ENCODE measurements around the gene NCSTN.

The NCSTN gene

DNA sequence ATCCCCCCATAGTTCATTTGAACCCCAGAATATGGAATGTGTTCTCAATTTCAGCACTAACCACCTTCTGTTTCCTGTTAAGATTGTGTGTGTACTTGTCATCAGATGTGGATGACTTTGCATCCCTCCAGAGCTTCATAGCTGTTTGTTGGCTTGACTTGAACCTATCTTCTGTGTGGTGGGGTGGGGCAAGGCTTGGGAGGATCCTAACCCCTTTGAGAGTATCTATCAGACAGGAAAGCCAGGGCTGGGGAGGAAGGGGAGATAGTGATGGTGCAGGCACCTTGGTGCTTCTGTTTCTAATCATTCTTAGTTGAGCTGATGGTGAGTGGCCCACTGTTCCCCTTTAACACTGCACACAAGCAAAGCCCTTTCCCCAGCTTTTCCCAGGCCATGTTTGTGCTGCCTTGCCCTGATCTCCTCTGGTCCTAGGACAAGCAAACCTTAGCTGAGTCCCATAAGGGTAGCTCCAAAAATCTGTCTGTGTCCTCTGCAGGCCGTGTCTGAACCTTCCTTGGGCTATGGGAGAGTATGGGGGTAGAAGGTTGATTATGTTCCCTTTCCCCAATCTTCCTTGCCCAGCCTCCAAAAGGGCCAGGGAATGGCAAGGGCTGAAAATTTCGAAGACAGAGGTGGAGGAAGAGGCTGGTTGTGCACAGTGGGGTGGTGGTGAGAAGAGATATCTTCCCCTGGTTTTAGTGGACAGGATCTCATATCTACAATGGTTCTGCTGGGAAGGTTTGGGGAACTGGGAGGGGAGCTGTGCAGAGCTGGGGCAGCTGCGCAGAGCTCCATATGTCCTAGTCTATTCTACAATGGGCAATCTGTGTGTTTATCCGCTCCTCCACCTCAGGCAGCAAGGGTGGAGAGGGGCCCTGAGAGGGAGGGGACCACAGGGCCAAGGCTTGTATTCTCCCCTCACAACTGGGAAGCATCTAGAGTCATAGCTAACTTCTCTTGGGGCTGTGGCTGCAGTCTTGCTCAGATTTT lies 25.0 kb downstream of the NCSTN start:
- TF ChIP-seq, protein P1, sequence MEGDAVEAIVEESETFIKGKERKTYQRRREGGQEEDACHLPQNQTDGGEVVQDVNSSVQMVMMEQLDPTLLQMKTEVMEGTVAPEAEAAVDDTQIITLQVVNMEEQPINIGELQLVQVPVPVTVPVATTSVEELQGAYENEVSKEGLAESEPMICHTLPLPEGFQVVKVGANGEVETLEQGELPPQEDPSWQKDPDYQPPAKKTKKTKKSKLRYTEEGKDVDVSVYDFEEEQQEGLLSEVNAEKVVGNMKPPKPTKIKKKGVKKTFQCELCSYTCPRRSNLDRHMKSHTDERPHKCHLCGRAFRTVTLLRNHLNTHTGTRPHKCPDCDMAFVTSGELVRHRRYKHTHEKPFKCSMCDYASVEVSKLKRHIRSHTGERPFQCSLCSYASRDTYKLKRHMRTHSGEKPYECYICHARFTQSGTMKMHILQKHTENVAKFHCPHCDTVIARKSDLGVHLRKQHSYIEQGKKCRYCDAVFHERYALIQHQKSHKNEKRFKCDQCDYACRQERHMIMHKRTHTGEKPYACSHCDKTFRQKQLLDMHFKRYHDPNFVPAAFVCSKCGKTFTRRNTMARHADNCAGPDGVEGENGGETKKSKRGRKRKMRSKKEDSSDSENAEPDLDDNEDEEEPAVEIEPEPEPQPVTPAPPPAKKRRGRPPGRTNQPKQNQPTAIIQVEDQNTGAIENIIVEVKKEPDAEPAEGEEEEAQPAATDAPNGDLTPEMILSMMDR (IDR thresholded peaks at IDR 0.05; ENCODE audit: low read depth, low read length, missing control alignments): no peak
- DNase-seq: no peak
- in situ Hi-C loops (cut with HindIII; ENCODE audit: low pct_ligation_motif_present, low sequenced_read_pairs): no loop called here
- H3K36me3 ChIP-seq (replicated peaks): no peaks in the 10 kb centered on the region
- H3K27me3 ChIP-seq (replicated peaks): no peaks in the 10 kb centered on the region
- no peak overlapping the region for H3K4me3 ChIP-seq (ENCODE audit: low read depth, low read length)
- no peak overlapping the region for H3K27ac ChIP-seq

- TF ChIP-seq, protein P1 (IDR thresholded peaks at IDR 0.05; ENCODE audit: low read depth, low read length, missing control alignments): no peak
- no peak overlapping the region for H3K27ac ChIP-seq
- no peaks in the 10 kb centered on the region for H3K36me3 ChIP-seq (replicated peaks)
- in situ Hi-C loops (cut with HindIII; ENCODE audit: low pct_ligation_motif_present, low sequenced_read_pairs): no loop called here
- DNase-seq: no peak
- H3K27me3 ChIP-seq (replicated peaks): no peaks in the 10 kb centered on the region
- no peak overlapping the region for H3K4me3 ChIP-seq (ENCODE audit: low read depth, low read length)
Measured at GRCh38 chr1:160369087-160369486, 25.9 kb downstream of the NCSTN start.

DNA sequence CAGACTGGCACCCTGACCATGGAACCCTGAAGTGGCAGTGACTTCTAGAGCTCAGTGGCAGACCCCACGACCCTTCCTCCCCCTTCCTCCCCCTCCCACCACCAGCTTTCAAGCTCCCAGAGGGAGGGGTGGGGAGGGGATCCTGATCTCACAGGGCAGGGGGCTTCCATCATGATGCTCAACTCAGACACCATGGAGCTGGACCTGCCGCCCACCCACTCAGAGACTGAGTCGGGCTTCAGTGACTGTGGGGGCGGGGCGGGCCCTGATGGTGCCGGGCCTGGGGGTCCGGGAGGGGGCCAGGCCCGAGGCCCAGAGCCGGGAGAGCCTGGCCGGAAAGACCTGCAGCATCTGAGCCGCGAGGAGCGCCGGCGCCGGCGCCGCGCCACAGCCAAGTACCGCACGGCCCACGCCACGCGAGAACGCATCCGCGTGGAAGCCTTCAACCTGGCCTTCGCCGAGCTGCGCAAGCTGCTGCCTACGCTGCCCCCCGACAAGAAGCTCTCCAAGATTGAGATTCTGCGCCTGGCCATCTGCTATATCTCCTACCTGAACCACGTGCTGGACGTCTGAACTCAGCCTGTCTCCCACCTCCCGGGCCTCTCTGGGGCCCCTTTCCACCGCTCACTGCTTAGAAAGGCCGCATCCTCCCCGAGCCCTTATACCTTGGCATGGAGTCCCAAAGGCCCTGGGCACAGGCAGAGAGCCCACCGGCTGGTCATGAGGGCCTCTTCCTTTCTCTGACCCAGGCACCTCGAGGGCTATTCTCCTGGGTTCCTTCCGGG lies 27.6 kb downstream of the NCSTN start:
- Histone ChIP-seq H3K36me3 (replicated peaks) (no peaks in the 10 kb centered on the region), H3K4me3 (ENCODE audit: low read depth, low read length) (no peak overlapping the region), H3K27ac (no peak overlapping the region), H3K27me3 (replicated peaks) (no peaks in the 10 kb centered on the region)
- TF ChIP-seq, protein P1 (IDR thresholded peaks at IDR 0.05; ENCODE audit: low read depth, low read length, missing control alignments): no peak
- DNase-seq: no peak
- in situ Hi-C loops (cut with HindIII; ENCODE audit: low pct_ligation_motif_present, low sequenced_read_pairs): no loop called here

GRCh38 chr1:160371346-160371631 lies 28.1 kb downstream of the NCSTN start:
- Histone ChIP-seq H3K27me3 (replicated peaks) (no peaks in the 10 kb centered on the region), H3K36me3 (replicated peaks) (no peaks in the 10 kb centered on the region), H3K27ac (no peak overlapping the region), H3K4me3 (ENCODE audit: low read depth, low read length) (no peak overlapping the region)
- in situ Hi-C loops (cut with HindIII; ENCODE audit: low pct_ligation_motif_present, low sequenced_read_pairs): no loop called here
- TF ChIP-seq, protein P1 (IDR thresholded peaks at IDR 0.05; ENCODE audit: low read depth, low read length, missing control alignments): no peak
- DNase-seq: no peak

GRCh38 chr1:160371756-160372155 lies 28.6 kb downstream of the NCSTN start:
- TF ChIP-seq, protein P1 (IDR thresholded peaks at IDR 0.05; ENCODE audit: low read depth, low read length, missing control alignments): no peak
- no peaks in the 10 kb centered on the region for H3K27me3 ChIP-seq (replicated peaks)
- no peaks in the 10 kb centered on the region for H3K36me3 ChIP-seq (replicated peaks)
- in situ Hi-C loops (cut with HindIII; ENCODE audit: low pct_ligation_motif_present, low sequenced_read_pairs): no loop called here
- H3K4me3 ChIP-seq (ENCODE audit: low read depth, low read length): no peak overlapping the region
- no peak for DNase-seq
- no peak overlapping the region for H3K27ac ChIP-seq
